ENCODE results near the gene FZR1.

GRCh38 chr19:3469638-3470499 lies 36.2 kb upstream of the FZR1 start:
- TF ChIP-seq CTCF (conservative IDR thresholded peaks at IDR 0.05; ENCODE audit: low read depth, low read length) (no peak), POLR2A (IDR thresholded peaks at IDR 0.05; ENCODE audit: low read depth, low read length) (no peak)

Data from IMR-90 (cell line).